Loucy (cell line): Measurements from ENCODE around the gene BCAS4.

Experiments used
- H2AFZ ChIP-seq: fragments of 200-600 bp; sonication (generic); 2 replicates; pipeline ENCODE4 v1.6.0; 2016; ENCODE audit warnings: antibody characterized with exemption, mild to moderate bottlenecking, low read length, moderate library complexity
- H3F3A ChIP-seq: fragments of 200-600 bp; 2 replicates; pipeline ENCODE4 v1.6.0; 2016; ENCODE audit warnings: antibody characterized with exemption, low read depth, mild to moderate bottlenecking
- H3K27me3 ChIP-seq: fragments of 200-600 bp; sonication (generic); 2 replicates; pipeline ENCODE4 v1.6.1; 2014; ENCODE audit warnings: low read length, mild to moderate bottlenecking; ENCODE audit not compliant: insufficient read depth, poor library complexity, severe bottlenecking
- H3K36me3 ChIP-seq: fragments of 200-600 bp; sonication (generic); 2 replicates; pipeline ENCODE4 v1.6.1; 2016; ENCODE audit warnings: low read length; ENCODE audit not compliant: insufficient read depth
- H3K4me1 ChIP-seq: fragments of 200-600 bp; sonication (generic); 2 replicates; pipeline ENCODE4 v1.5.1; 2014; ENCODE audit warnings: low read length, mild to moderate bottlenecking; ENCODE audit not compliant: insufficient read depth, poor library complexity, severe bottlenecking
- H3K4me2 ChIP-seq: fragments of 200-600 bp; sonication (generic); 2 replicates; pipeline ENCODE4 v1.6.0; 2014; ENCODE audit warnings: antibody characterized with exemption, low read length, low read depth, mild to moderate bottlenecking; ENCODE audit not compliant: poor library complexity, severe bottlenecking
- H3K4me3 ChIP-seq: fragments of 200-600 bp; sonication (generic); 2 replicates; pipeline ENCODE4 v1.5.1; 2014; ENCODE audit warnings: low read length, mild to moderate bottlenecking, mixed read lengths; ENCODE audit not compliant: poor library complexity, severe bottlenecking
- H3K79me2 ChIP-seq: fragments of 200-600 bp; sonication (generic); 2 replicates; pipeline ENCODE4 v1.6.1; 2014; ENCODE audit warnings: low read length; ENCODE audit not compliant: insufficient read depth
- H3K9ac ChIP-seq: fragments of 200-600 bp; sonication (generic); 2 replicates; pipeline ENCODE4 v1.6.0; 2014; ENCODE audit warnings: mild to moderate bottlenecking, low read depth, low read length, moderate library complexity; ENCODE audit not compliant: poor library complexity, severe bottlenecking
- H3K9me2 ChIP-seq: fragments of 200-600 bp; sonication (generic); replicated peaks from 2 replicates; pipeline ENCODE4 v1.6.1; 2016; ENCODE audit warnings: low read depth, low read length, mixed read lengths
- H3K9me3 ChIP-seq: fragments of 200-600 bp; sonication (generic); 2 replicates; pipeline ENCODE4 v1.6.1; 2014; ENCODE audit warnings: mild to moderate bottlenecking, antibody characterized with exemption, low read length, low read depth; ENCODE audit not compliant: insufficient read depth
- H4K20me1 ChIP-seq: fragments of 200-600 bp; sonication (generic); 2 replicates; pipeline ENCODE4 v1.6.0; 2014; ENCODE audit warnings: antibody characterized with exemption, low read length, mild to moderate bottlenecking; ENCODE audit not compliant: insufficient read depth, poor library complexity, severe bottlenecking
- CTCF ChIP-seq: fragments of 200-600 bp; sonication (generic); conservative IDR thresholded peaks from 2 replicates; pipeline ENCODE4 v1.5.1; 2014; ENCODE audit warnings: mild to moderate bottlenecking, antibody characterized with exemption, low read length
- EZH2phosphoT487 ChIP-seq: fragments of 200-600 bp; IDR thresholded peaks from 2 replicates; pipeline ENCODE4 v1.6.1; 2018; ENCODE audit warnings: antibody characterized with exemption, mild to moderate bottlenecking, moderate library complexity, borderline replicate concordance

BCAS4 gene

GRCh38 chr20:50866036-50866685 is 71.3 kb downstream of the BCAS4 start:
- TF ChIP-seq CTCF (no peak), EZH2phosphoT487 (no peak)
- no peaks in the 10 kb centered on the region for H3K79me2 ChIP-seq

GRCh38 chr20:50866831-50867230 is 72.0 kb downstream of the BCAS4 start:
- H2AFZ ChIP-seq = no peak overlapping the region
- H4K20me1 ChIP-seq = no peaks in the 10 kb centered on the region
- H3K4me3 ChIP-seq = no peak overlapping the region
- no peaks in the 10 kb centered on the region for H3K4me1 ChIP-seq
- H3F3A ChIP-seq = no peaks in the 10 kb centered on the region
- H3K9me3 ChIP-seq = no peaks in the 10 kb centered on the region
- no peaks in the 10 kb centered on the region for H3K9me2 ChIP-seq
- TF ChIP-seq EZH2phosphoT487 (no peak), CTCF (no peak)
- no peaks in the 10 kb centered on the region for H3K79me2 ChIP-seq
- H3K4me2 ChIP-seq = no peak overlapping the region
- no peak overlapping the region for H3K9ac ChIP-seq
- H3K27me3 ChIP-seq = no peaks in the 10 kb centered on the region
- no peaks in the 10 kb centered on the region for H3K36me3 ChIP-seq

More at GRCh38 chr20:50866036-50866685, 71.3 kb downstream of the BCAS4 start:
- H3K27me3 ChIP-seq = no peaks in the 10 kb centered on the region
- H4K20me1 ChIP-seq = no peaks in the 10 kb centered on the region
- H3K36me3 ChIP-seq = no peaks in the 10 kb centered on the region
- no peak overlapping the region for H3K9ac ChIP-seq
- no peaks in the 10 kb centered on the region for H3K9me2 ChIP-seq
- no peaks in the 10 kb centered on the region for H3F3A ChIP-seq
- no peak overlapping the region for H3K4me2 ChIP-seq
- no peaks in the 10 kb centered on the region for H3K4me1 ChIP-seq
- no peaks in the 10 kb centered on the region for H3K9me3 ChIP-seq
- no peak overlapping the region for H3K4me3 ChIP-seq
- no peak overlapping the region for H2AFZ ChIP-seq

- Histone ChIP-seq H3K4me2 (no peak overlapping the region), H3K4me1 (no peaks in the 10 kb centered on the region), H3K9ac (no peak overlapping the region), H3K9me2 (no peaks in the 10 kb centered on the region), H3K4me3 (no peak overlapping the region), H3K79me2 (no peaks in the 10 kb centered on the region), H3K36me3 (no peaks in the 10 kb centered on the region), H3F3A (no peaks in the 10 kb centered on the region), H3K27me3 (no peaks in the 10 kb centered on the region), H4K20me1 (no peaks in the 10 kb centered on the region), H2AFZ (no peak overlapping the region), H3K9me3 (no peaks in the 10 kb centered on the region)
- no peak for TF ChIP-seq CTCF
- TF ChIP-seq EZH2phosphoT487 = no peak
Observed at GRCh38 chr20:50867805-50868204, 72.9 kb downstream of the BCAS4 start.
